ENCODE data around the gene NABP2.
"Not testable (repeated sequence)": the region's sequence is repeated elsewhere in the genome, so short reads cannot be mapped to it uniquely, and the experiment has no call there.

The NABP2 gene

DNA sequence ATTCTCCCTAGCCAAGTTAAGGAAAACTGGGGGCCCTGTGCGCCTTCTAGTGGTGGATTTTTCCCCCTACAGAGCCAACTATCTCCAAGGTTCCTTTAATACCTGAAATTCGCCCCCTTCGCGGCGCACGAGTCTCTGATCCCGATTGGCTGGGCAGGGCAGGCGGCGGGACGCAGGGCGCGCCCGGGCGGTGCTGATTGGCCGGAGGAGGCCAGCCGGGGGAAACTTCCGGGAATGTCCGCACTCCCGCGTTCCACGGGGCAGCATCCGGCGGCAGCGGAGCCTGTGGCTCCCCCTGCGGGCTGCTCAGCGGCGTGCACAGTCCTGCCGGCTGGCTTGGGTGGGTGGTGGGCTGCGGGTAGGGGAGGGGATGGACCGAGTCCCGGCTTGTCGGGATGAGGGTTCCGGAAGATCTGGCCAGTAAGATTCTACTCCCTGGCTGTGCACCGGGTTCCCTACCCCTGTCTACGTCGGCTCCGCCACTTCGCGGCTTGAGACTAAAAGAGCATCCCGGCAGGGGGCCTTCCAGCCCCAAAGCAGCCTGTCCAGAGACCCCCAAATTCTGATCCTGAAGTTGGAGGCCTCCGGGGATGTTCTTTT, at the start of gene NABP2:
Gene NABP2, plus strand, starts transcription at position 241 of the 600 bp plus-strand sequence. CDS start 515 bp downstream, outside the sequence.
- in situ Hi-C loops (cut with MboI; ENCODE audit: low sequenced_read_pairs), result no loop called here

DNA sequence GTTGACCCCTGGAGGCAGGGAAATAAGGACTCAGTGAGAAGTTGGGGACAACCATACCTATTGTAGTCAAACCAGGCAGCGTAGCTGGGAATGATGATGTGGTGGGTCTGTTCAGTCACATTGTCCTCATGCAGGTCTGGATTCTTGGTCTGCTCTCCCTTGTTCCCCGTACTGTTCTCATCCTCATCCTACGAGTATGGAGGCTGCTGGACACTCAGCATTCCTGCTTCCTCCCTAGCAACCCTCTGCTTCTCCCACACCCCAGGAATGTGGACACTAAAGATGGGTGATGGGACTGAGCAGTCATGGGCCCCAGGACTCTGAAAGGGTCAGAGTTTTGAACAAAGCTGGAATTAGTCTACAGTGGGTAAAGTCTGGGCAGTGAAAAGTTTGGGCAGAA, 45.8 kb upstream of the NABP2 start:
- in situ Hi-C loops (cut with MboI; ENCODE audit: low sequenced_read_pairs), result no loop called here

DNA sequence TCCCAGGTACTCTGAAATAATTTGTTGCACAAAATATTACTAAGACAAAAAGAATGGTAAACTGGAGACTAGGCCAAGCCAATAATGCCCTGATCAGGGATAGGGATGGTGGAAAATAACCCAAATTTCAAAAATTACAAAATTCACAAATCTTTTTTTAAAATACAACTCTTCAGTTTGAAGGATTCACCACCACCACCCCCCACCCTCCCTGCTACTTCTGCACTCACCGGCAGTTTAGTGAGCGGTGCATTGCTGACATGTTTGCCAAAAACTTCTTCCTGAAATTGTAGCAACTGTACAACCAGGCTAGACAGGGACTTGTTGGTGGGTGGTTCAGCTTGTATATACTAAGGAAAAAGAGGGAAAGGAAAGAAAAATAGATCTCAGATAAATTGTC, 37.2 kb upstream of the NABP2 start:
- in situ Hi-C loops (cut with MboI; ENCODE audit: low sequenced_read_pairs), result no loop called here

DNA sequence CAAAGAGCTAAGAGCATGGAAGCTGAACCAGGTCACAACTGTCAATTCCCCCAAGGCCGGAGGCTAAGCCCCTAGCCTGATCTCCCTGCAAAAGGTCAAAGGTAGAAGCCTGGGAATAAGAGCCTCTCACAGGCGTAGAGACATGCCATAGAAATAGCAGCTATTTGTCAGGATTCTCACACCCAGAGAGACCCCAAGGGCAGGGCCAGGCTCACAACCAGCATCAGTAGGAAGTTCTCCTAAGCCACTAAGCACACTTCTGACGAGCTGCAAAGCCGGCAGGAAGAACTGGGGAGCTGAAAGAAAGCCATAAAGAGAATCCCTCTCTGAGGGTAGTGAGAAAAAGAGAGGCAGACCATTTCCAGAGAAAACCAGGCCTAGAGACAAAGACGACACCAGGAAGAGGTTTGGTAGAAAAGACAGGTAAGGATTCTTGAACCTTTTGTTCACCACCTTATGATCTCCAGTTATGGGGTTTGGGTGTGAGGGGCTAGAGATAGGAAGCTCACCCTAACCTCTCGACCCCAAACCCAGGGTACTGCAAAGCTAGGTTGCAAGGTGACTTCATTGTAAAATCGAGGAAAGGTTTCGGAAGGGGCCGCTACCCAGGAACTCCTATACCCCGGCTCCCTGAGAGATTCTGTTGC, 35.9 kb upstream of the NABP2 start:
- in situ Hi-C loops (cut with MboI; ENCODE audit: low sequenced_read_pairs), result no loop called here

DNA sequence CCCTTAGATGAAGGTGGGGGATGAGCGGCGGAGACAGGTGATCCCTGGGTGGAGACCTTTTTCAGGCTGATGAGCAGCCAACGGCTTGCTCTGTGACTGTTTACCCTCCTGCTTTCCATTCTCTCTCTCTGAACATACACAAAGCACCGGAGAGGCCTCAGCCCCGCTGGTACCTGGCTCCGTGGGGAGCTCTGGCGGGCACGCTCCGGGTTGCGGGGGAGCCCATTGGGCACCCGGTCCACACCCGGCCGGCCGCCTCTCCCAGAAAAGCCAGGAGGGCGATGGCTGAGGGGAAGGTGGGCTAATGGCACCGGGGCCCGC, 35.4 kb upstream of the NABP2 start:
- in situ Hi-C loops (cut with MboI; ENCODE audit: low sequenced_read_pairs), result no loop called here

DNA sequence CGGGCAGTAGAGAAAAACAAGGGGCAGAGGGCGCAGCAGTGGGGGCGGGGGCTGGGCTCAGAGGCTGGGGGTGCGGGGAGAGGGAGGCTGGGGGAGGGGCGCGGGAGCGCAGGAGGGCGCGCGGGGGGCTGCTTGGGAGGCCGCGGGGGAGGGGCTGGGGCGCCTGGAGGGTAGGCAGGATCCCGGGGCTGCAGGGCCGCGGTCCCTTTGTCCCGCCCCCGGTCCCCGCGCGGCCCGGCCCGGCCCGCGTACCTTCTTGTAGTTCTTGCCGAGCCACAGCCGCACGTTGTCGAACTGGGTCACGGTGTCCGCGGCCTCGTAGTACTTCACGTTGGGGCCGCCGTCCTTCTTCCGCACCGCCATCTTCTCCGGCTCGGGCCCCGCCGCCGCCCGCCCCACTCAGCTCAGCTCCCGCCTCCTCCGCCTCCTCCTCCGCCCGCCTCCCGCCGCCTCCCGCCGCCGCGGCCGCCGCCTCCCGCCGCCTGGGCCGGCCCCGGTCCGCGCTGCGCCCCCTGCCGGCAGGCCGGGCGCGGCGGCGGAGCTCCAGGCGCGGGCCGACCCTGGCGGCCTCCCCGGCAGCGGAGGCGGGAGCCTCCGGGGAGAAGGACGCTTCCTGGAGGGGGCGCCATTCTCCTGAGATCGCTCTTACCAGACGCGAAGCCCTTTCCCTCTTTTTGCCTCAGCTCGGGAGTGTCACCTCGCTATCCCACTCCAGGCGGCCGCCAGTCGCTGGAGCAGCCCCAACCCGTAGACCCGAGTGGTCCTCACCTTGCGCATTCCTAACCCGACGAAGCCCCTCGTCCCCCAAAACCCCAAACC, 34.8 kb upstream of the NABP2 start, which contains the start of gene SMARCC2:
Gene SMARCC2, minus strand, starts transcription at position 385 of the 819 bp plus-strand sequence. Its CDS starts 22 bp downstream, at position 363.
- in situ Hi-C loops (cut with MboI; ENCODE audit: low sequenced_read_pairs), result no loop called here

DNA sequence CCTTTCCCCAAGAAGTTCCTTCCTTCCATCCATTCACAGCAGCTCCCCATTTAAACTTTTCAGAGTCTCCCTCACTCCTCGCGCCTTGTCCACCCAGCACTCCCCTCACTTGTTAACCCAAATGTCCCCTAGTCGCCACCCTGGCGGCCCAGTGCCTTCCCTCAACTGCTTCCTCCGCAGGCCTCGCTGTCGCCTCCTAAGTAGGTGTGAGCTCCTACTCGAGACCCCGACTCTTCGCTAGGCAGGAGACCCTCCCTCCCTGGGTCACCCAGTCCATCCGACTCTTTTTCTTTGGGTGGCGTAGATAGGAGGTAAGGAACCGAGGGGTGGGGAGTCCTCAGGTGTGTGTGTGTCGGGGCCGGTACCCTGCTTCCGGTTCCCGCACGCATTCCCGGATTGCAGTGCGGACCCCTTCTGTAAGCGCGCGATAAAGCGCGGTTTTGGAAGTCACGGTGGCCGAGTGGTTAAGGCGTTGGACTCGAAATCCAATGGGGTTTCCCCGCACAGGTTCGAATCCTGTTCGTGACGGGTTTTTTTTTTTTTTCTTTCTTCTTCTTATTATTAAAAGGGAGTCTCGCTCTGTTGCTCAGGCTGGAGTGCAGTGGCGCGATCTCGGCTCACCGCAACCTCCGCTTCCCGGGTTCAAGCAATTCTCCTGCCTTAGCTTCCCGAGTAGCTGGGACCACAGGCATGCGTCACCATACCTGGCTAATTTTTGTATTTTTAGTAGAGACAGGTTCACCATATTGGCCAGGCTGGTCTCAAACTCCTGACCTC, 34.0 kb upstream of the NABP2 start:
- in situ Hi-C loops (cut with MboI; ENCODE audit: low sequenced_read_pairs), result no loop called here

DNA sequence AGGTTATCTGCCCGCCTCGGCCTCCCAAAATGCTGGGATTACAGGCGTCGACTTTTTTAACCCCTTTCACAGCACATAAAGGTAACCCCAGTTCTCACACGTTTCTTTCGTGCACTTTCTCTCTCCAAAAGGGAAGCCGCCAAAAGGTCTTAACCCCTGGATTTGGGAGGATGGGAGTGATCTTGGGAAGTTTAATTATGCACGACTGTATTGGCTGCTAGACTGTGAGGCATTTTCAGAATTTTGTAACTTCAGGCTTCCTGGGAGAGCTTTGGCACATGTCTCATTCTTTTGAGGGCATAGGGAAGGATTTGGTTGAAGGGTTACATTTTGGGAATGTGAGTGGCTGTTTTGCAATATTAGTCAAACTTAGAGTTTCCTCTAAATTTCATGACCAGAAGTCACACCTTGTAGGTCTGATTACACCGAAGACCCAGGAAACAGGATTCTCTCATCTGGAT, 33.4 kb upstream of the NABP2 start:
- in situ Hi-C loops (cut with MboI; ENCODE audit: low sequenced_read_pairs), result no loop called here

DNA sequence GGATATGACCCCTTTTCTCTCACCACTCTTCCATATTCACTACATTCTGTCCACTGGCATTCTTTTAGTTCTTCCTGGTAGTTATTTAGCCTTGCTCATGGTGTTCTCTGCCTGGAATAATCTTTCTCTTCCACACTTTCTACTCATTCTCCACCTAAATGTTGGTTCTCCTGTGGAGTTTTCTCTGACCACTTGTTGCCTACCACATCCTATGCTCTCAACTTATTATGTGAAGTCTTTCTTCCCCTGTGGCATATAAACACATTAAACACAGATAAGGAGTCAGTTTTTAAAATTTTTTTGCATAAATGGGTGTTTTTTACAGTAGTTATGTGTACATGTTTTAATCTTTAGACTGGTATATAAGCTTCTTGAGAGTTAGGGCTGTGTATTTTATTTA, 31.6 kb upstream of the NABP2 start:
- in situ Hi-C loops (cut with MboI; ENCODE audit: low sequenced_read_pairs), result no loop called here

DNA sequence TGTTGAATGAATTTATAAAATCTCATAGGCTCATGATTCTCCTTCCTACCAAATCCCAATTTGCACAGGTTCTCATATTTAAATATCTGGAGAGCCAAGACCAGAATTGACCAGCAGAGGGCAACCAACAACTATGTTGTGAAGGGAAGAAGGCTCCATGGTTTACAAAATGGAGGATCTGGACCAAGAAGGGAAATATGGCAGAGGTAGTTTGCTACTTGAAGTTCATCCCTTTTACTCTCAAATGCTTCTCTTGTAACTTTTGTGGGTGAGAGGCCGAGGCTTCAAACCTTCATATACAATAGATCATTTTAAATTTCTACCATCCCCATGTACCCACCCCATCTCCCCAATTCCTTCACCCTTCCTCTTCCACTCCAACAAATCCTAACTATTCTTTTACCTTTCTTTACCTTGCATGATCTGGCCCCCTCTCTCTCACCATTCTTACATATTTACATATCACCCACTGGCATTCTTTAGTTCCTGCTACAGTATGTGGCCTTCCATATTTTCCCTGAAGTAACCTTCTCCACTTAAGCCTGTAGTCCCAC, 31.0 kb upstream of the NABP2 start:
- in situ Hi-C loops (cut with MboI; ENCODE audit: low sequenced_read_pairs), result no loop called here

DNA sequence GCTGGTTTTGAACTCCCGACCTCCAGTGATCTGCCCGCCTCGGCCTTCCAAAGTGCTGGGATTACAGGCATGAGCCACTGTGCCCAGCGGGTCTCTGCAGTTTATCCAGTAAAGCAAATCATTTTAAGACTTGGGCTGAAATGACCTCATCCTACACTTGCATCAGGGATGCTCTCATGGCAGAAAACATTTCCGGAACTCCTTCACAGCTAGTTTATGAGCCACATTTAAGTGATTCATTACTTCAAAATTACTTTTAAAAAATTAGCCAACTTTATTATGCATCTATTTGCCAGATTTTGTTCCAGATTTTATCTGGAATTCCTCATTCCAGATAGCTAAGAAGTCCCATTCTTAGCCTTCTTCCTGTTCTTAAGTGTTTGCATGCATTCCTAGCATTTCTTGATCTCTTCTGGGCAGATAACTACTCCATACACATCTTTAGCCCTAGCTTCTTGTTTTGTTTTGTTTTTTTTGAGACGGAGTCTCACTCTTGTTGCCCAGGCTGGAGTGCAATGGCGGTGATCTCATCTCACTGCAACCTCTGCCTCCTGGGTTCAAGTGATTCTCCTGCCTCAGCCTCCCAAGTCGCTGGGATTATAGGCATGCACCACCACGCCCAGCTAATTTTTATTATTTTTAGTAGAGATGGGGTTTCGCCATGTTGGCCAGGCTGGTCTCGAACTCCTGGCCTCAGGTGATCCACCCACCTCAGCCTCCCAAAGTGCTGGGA, 27.2 kb upstream of the NABP2 start:
- in situ Hi-C loops (cut with MboI; ENCODE audit: low sequenced_read_pairs), result not testable (repeated sequence)

DNA sequence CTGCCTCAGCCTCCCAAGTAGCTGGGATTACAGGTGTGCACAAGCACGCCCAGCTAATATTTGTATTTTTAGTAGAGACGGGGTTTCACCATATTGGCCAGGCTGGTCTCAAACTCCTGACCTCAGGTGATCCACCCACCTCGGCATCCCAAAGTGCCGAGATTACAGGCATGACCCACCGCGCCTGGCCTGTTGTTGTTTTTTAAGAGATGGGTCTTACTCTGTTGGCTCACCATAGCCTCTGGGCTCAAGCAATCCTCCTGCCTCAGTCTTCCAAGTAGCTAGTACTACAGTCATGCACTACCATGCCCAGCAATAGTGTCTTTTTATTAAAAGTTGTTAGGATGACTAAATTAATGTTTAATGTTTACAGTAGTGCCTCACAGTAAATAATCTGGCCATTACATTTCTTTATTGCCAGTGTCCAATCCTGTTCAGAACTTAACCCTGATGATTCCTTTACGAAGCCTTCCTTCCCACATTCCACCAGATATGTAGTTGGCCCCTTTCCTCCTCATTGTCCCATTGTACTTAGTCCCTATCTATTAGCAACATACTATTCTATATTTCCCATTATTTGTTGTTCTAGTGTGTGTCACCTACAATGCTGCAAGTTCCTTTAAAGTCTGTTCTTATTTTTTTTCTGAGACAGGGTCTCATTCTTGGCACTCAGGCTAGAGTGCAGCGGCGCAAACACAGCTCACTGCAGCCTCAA, 26.1 kb upstream of the NABP2 start:
- in situ Hi-C loops (cut with MboI; ENCODE audit: low sequenced_read_pairs), result no loop called here

DNA sequence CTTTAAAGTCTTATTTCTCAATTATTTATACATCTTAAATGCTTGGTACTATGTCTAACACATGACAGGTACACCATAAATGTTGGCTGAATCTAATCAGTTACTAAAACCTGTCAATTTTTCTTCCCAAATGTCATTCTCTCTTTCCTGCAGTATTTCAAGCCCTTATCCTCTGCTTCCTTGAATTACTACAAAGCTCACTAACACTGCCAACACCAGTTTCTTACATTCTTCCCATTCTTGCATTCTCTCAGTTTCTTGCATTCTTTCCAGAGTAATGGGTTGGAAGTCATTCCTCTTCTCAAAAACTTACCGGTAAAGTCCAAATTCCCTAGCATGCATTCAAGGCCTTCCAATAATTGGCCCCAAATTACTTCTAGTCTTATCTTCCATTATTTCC, 25.3 kb upstream of the NABP2 start:
- in situ Hi-C loops (cut with MboI; ENCODE audit: low sequenced_read_pairs), result no loop called here

DNA sequence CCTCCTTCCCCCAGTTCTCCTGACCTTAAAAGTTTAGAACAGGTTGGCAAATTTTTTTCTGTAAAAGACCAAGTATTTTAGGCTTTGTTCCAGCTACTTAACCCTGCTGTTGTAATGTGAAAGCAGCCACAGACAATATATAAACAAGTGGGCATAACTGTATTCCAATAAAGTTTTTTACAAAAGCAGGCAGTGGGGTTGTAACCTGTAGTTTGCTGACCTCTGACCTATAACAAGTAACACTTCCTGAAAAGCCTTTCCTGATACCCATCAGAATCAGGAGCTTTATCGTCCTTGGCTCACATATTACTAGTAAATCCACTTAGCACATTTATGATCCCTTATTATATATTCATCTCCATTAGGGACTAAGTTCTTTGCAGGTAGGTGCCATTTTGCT, 21.8 kb upstream of the NABP2 start:
- in situ Hi-C loops (cut with MboI; ENCODE audit: low sequenced_read_pairs), result no loop called here

DNA sequence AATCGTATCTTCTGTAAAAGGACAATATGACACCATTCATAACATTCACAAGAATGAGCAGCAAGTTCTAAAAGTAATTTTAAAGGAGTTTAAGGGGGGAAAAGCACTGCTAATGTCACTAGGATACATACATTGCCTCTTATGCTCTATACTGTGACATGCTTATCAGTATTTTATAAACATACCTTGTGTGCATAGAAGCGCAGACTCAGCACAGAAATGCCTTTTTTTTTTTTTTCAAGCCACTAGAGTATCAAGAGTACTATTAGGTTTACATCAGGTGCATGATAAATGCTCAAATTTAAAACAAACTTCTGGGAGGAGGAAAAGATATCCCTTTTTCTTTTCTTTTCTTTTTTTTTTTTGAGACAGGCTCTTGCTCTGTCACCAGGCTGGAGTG, 21.3 kb upstream of the NABP2 start:
- in situ Hi-C loops (cut with MboI; ENCODE audit: low sequenced_read_pairs), result no loop called here

DNA sequence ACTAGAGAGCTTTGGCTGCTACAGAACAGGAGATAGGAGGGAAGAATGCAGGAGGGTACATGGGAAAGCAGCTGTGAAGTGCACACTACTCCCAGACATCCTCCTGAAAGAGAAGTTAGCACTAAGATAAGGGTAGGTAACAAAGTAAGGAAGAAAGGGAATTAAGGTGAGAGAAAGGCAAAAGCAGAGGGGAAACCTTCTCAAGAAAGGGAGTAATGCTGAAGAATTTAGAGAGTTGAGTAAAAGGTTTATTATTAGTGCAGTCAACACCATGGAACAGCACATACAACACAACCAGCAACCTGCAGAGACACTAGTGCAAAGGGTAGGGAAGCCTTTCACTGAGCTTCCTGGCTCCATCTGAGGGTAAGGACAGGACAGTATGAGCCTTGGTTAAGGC, 19.9 kb upstream of the NABP2 start:
- in situ Hi-C loops (cut with MboI; ENCODE audit: low sequenced_read_pairs), result no loop called here

DNA sequence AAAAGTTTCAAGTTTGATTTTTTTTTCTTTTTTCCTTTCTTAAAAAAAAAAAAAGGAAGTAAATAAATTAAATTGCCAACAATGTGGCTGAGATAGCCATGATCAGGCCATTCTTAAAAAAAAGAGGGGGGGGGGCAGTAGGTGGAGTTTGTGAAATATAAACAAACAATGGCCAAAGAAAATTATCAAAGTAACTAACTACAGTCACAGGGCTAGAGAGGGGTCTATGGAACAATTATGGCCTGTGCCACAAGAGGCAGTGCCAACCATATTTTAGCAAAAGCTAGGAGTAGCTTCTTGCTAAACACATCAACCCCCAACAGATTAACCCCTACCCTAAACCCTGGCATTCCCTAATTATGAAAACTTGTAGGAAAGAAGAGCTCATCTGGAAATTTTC, 18.7 kb upstream of the NABP2 start:
- in situ Hi-C loops (cut with MboI; ENCODE audit: low sequenced_read_pairs), result no loop called here

DNA sequence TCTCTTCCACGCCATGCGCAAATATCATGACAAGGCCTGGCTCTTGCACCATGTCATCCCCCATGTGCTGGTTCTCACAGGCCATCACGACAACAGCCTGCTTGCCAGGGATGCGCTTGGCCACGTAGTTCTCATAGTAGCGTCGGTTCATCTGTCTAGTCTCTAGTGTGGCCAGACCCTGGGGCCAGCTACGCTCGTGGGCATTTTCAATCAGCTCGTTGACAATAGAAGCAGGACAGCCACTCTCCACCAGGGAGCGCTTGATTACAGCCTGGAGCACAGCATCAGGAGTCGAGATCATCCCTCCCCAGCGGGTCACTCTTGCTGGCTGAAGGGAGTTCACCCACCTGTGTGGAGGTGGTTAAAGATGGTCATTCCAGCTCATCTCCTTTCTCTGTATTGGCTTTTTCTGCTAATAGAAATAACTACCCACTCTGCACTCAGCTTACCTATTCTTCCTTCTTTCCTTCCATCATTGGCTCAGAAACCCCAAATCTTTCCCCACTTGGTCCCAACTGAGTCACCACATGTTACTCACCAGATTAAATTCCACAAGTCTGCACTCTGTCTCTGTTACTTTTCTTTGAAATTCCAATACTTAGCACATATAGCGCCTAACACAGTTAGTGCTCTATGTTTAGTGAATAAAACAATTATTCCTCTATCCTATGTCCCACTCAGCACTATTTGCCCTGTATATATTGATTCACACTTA, 17.5 kb upstream of the NABP2 start:
- in situ Hi-C loops (cut with MboI; ENCODE audit: low sequenced_read_pairs), result no loop called here

DNA sequence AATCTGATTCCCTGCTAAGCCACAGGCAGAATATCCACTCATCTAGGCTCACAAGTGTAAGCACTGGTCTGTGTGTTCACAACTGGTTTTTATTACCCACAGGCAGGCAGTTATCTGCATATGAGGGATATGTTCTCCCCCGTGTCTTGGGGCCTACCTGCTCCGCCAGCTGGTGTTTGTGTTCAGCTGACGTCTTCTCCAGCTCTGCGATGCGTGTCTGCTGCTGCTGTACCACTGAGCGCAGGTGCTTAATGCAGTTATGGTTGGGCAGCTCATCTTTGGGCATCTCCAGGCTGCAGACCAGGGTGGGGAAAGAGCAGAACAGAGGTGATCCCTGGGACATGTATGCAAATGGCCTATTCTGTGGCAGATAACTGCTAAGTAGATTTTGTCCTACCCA, 16.1 kb upstream of the NABP2 start:
- in situ Hi-C loops (cut with MboI; ENCODE audit: low sequenced_read_pairs), result no loop called here
